ENCODE data around the gene SPRED3. TPM values are rescaled to one million over a fixed set of nuclear protein-coding genes. Genes with fewer than 3 reads are reported as not detected.
A peak's percentile ranks its signal among the peaks of the same experiment; 100 is the strongest.
"Not testable (repeated sequence)": the region's sequence is repeated elsewhere in the genome, so short reads cannot be mapped to it uniquely, and the experiment has no call there.

SPRED3 gene
- 3.6 TPM for polyA plus RNA-seq (2013, experiment 1 of 2; ENCODE audit: insufficient read length)
- 2.3 TPM for polyA plus RNA-seq (2013, experiment 2 of 2; ENCODE audit: insufficient read length)

GRCh38 chr19:38388349-38389100, at the start of gene SPRED3:
Gene SPRED3, plus strand, starts transcription at chr19:38388697. Its CDS starts 1,606 bp downstream, at chr19:38390303.
- peak; percentile 65 for DNase-seq

- not testable (repeated sequence) for DNase-seq
Observed at GRCh38 chr19:38339011-38339410, 49.5 kb upstream of the SPRED3 start.

- no peak for DNase-seq
Observed at GRCh38 chr19:38340927-38341326, 47.6 kb upstream of the SPRED3 start.

GRCh38 chr19:38346837-38347236, 41.7 kb upstream of the SPRED3 start:
- no peak for DNase-seq

- no peak for DNase-seq
Observed at GRCh38 chr19:38350883-38351282, 37.6 kb upstream of the SPRED3 start.

GRCh38 chr19:38351865-38352395, 36.6 kb upstream of the SPRED3 start:
- DNase-seq = no peak

GRCh38 chr19:38352611-38353010, 35.9 kb upstream of the SPRED3 start:
- DNase-seq = no peak

- no peak for DNase-seq
Observed at GRCh38 chr19:38355728-38356725, 32.5 kb upstream of the SPRED3 start.

GRCh38 chr19:38358071-38358470, 30.4 kb upstream of the SPRED3 start:
- DNase-seq = no peak

GRCh38 chr19:38359242-38360021, 29.1 kb upstream of the SPRED3 start:
- DNase-seq = no peak

- DNase-seq = no peak
Observed at GRCh38 chr19:38360351-38360750, 28.1 kb upstream of the SPRED3 start.

- no peak for DNase-seq
Observed at GRCh38 chr19:38360839-38361631, 27.5 kb upstream of the SPRED3 start.

- DNase-seq = peak; percentile 66
Observed at GRCh38 chr19:38361633-38362075, 26.8 kb upstream of the SPRED3 start.

GRCh38 chr19:38362076-38362945, 26.2 kb upstream of the SPRED3 start:
- peak; percentile 54 for DNase-seq

GRCh38 chr19:38362946-38363688, 25.4 kb upstream of the SPRED3 start:
- DNase-seq = not testable (repeated sequence)

GRCh38 chr19:38367041-38367440, 21.5 kb upstream of the SPRED3 start:
- DNase-seq = no peak

- no peak for DNase-seq
Observed at GRCh38 chr19:38369584-38369983, 18.9 kb upstream of the SPRED3 start.

GRCh38 chr19:38370299-38370698, 18.2 kb upstream of the SPRED3 start:
- DNase-seq = no peak

- no peak for DNase-seq
Observed at GRCh38 chr19:38371081-38371480, 17.4 kb upstream of the SPRED3 start.

Data from fibroblast of skin of scalp (primary cell).